Measurements from ENCODE around the gene DENND1A.

Gene DENND1A

DNA sequence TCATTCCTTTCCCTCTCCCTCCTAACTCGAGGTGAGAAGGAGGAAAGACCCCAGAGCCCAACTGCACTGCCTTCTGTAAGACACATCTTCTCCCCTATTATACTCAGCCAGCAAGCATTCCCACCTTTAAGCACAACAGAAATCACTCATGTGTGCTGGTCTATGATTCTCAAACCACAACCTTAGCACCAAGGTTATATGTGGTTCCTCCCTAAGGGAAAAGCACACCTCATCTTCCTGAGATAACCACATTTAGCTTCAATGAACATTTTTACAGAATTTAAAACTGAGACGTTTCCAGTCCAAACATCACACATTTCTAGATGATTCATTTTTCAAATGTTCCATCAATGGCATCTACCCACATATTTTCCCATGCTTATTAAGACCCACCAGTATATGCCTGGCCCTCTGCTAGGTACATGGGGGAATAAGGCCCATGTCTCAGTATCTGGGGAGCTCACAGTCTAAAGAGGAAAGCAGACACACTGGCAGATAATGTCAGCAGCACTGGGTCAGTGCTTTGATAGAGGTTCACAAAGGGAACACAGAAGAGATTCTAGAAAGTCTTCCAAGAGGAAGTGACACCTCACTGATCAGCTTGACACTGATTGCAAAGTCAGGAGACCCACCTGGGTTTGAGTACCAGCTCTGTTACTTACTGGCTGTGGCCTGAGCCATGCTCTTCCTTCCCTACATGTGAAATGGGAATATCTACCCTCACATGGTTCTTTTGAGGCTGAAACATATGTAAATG, 245.4 kb downstream of the DENND1A start:
- no peak for DNase-seq (ENCODE audit: low read depth)

DNA sequence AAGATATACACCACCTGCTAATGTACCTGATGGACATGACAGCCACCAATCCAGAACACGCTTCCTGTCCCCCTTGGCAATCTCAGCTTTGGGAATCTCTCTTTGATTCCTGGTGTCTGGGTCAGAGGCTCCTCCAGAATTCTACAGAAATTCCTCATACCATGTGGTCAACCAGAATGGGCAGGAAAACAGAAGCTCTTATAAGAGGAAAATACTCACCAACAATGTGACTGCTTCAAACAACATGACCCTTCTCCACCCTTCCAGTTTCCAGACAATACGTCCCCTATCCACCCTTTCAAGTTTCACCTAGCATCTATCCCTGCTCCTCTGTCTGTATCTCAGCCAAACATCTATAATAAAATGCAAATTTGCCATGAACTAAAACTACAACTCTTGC, 247.2 kb downstream of the DENND1A start:
- DNase-seq (ENCODE audit: low read depth) = no peak

DNA sequence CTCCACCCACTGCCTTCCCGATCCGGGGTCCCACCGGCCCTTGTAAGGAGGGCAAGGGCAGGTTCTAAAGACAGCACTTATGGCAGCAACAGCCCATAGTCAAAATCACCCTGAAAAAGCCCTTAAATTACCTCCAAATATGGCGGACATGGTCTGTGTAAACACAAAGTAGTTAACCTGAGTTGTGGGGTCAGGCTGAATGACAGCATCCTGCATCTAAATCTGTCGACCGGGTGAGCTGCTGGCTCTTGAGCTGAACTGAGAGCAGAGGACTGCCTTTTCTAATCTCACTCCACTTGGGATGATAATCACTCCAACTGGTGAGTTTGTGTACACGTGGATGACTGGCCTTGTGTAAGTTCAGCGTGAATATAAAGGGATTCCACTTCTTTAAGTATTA, 249.6 kb downstream of the DENND1A start:
- DNase-seq (ENCODE audit: low read depth) = no peak

DNA sequence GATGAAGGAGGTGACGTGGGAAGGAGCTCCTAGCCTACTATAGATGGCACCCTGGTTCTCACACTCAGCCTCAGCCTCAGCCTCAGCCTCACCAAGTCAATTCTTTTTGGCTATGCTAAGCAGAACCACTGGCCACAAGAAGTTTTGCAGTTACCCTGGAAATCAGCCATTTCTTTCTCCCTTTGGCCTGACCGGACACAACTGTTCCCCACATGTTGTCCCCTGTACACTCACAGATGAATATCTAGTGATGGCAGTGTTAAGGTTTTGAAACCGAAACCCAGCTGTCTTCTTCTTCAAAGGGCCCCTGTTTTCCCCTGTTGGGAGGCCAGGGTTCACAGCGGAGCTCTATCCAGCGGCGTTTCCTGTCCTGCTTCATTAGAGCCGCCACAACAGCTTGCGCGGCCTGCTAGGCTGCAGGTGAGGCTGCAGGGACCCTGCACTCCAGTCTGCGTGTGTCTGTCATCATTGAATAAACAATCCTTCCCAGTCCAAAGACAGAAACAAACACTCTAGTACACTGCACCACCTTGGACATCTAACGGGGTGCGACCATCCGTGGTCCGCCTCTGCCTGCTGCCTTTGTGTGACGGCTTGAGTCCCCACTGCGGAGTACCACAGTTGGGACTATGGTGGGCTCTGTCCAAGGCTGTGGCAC, 250.5 kb downstream of the DENND1A start:
- no peak for DNase-seq (ENCODE audit: low read depth)

DNA sequence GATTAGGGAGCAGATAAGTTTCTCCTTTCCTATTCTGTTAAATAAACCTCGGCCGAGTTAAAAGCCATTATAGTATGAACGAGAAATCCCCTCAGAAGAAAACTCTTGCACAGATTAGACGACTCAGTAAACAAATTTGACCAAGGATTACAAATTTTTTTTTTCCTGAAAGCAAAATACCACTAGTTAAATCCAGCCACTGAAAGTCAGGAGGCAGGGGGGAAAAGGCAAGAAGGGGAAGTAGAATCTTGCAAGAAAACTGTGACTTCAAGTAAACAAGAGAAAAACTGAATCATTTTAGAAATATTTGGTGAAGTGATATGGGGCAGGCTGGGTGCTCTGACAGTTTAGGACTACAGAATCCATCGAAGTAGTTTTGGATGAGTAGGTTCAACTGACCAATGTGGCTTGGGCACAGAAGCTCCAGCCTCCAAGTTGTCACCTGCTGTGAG, 251.0 kb downstream of the DENND1A start:
- no peak for DNase-seq (ENCODE audit: low read depth)

DNA sequence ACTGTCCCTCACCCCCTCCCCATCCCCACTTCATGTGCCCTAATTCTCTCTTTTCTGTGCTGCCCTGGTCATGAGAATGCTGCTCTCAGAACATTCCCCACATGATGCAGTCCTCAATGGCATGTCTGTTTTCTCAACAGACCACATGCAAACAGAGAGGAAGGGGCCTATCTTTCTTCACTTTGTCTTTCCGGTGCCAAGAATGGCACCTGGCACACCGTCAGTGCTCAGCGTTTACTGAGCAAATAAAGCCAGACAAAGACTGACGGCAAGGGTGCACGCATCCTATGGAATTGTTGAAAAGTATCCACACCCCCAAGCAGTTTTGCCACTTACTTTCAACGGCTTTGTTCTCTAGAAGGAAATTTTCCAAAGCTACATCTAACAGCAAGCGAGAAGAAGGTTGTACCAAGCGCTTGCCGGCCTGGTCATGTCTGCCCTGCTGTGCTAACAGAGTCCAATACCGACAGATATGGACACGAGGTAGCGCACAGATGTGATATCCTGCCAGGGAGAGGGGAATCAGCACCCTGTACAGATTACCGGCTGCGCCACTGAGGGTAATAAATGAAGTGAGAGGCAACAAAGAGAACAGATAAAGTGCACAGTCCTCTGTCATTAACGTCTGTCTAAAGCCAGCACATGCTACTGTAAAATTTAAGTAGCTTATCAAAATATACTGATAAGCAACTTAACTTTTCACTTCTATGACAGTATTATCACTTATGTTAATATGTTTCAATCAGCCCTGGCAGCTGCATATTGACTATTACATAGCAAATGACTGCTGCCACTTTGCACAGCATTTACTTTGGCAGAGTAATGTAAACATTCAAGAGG, 251.7 kb downstream of the DENND1A start:
- no peak for DNase-seq (ENCODE audit: low read depth)

DNA sequence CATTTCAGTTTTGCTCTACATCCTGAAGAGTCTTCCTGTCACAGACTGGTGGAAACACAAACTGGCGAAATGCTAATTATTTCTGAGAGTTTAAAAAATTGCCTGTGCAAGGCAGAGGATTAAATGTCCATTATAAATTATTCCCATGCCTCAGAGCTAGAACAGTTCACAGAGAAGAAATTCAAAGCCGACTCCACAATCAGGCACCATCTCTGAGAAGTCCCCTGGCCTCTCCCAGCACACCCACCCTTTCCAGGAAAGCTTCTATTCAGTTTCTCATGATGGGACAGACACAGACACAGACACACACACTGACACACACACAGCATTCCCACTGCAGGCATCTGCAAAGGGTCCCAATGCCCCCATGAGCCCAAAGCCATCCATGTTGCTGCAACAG, 253.1 kb downstream of the DENND1A start:
- DNase-seq (ENCODE audit: low read depth) = no peak

DNA sequence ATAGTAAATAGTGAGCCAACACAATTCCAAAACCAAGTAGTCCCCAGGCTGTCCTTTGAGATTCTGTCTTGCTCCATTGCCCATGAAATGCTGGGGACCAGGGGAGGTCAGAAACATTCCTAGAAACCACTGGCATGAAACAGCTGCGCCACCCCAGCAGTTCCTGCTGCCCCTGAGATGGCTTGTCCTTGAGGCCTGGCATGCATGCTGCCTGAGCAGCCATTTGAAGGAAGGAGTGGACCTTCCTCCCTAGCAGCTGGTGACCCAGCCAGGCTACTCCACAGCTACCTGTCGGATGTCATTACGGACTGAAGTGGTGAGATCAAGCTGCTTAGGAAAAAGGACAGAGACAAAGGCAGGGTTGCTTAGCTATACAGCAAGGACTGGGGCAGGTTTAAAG, 260.6 kb downstream of the DENND1A start:
- no peak for DNase-seq (ENCODE audit: low read depth)

DNA sequence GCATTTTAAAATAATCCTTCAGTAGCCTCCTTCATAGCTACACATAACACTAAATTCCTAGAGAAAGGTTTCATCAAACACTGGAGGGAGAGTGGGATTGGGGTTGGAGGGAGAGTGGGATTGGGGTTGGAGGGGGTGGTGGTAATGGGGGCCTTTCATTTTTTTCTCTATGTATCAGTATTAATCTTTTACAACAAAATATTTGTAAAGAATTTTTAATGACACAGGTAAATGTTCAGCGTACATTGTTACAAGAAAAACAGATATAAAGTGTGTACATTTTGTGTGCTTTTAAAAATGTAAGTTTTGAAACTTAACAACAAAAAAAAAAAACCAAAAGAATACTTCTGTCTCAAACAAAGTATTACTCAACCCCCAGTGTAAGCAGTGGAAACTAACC, 266.4 kb downstream of the DENND1A start:
- DNase-seq (ENCODE audit: low read depth) = no peak

DNA sequence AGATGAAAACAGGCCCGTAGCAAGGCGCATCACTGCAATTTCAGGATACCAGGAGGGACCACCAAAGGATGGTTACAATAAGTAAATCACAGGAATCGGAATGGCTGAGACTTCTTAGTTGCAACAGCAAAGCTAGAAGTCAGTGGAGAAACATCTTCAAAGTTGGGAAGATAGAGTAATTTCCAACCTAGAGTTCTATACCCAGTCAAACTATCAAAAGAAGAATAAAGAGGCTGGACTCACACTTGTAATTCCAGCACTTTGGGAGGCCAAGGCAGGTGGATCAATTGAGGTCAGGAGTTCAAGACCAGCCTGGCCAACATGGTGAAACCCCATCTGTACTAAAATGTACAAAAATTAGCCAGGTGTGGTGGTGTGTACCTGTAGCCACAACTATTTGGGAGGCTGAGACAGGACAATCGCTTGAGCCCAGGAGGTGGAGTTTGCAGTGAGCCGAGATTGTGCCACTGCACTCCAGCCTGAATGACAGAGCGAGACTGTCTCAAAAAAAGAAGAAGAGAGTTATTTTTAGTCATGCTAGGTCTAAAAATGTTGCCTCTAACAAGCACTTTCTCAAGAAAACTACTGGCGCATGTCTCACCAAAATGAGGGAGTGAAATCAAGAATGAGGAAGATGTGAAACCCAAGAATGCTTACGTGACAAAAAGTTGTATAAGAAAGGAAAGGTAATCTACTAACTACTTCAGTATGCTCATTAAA, 267.7 kb downstream of the DENND1A start:
- no peak for DNase-seq (ENCODE audit: low read depth)

DNA sequence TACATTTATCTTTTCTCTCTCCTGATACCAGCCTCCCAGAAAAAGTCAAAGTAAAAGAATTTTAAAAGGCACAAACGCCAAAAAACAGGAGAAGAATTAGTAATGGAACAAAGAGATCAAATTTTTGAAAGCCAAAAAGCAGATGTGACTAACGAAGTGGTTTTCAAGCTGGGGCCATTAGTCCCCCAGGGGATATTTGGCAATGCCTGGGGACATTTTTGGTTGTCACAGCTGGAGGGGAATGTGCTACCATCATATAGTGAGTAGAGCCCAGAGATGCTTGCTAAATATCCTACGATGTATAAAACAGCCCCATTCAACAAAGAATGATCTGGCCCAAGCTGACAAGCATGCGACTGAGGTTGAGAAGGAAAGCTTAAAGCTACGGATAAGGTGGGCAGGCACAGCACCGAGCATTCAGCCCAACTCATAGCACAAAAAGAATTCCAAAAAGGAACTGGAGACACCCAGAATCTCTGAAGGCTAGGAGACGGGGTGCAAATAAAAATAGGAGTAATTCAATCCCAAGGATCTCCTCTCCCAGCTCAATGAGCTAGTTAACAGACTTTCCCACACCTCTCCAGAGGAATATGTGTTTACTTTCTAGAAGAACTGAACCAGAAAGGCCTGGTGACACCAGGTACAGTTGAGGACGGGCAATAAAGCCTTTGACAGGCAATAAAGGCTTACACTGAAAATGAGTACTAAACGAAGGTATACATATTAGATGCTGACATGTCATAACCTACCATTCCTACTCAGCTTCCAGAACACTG, 269.0 kb downstream of the DENND1A start:
- no peak for DNase-seq (ENCODE audit: low read depth)

DNA sequence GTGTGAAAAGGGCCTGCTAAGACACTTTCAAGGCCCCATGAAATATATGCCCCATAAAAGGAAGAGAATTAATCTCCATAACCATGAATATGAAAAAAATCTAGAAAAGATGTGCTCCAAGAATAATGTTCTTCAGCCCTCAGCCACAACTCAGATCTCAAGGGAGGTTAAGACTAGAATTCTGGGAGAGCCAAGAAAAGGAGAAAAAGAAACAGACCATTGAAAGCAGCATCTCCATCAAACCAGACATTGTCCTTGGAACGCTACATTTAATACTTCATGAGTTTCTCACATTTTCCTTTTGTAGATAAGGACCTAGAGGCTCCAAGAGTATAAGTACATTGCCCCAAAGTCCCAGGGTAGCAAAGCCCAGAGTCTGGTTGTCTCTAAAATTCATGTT, 270.6 kb downstream of the DENND1A start:
- DNase-seq (ENCODE audit: low read depth) = no peak

DNA sequence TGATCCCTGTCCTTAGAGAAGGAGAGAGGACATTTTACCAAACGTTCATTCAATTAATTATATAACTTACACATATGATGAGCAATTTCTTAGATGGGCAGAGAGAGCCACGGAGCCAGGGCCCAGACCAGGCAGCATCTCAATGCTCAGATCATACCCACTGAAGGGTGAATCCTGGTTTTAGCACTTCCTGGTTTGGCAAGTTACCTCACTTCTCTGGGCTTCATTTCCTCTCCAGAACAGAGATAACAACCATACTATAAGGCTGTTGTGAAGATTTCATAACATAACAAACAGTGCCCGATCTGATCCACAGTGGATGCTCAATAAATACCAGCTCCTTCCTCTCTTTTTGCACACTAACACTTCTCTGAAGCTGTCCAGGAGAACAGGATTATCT, 271.1 kb downstream of the DENND1A start:
- DNase-seq (ENCODE audit: low read depth) = no peak

DNA sequence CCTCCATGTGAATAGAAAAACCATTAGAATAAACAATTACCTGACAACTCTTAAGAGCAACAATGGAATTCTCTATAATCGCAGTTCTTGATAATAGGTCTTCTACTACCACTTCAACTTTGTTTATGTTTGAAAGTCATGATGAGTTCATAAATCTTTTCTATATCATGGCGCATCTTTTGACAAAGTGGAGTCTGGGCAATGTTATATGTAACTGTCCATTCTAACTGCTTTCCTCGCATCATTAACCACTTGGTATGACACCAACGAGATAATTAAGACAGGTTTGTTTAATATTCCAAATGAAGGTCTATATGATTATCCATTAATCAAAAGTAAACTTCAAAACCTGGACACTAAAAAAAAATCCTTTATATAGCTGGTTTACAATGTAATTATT, 272.0 kb downstream of the DENND1A start:
- no peak for DNase-seq (ENCODE audit: low read depth)

DNA sequence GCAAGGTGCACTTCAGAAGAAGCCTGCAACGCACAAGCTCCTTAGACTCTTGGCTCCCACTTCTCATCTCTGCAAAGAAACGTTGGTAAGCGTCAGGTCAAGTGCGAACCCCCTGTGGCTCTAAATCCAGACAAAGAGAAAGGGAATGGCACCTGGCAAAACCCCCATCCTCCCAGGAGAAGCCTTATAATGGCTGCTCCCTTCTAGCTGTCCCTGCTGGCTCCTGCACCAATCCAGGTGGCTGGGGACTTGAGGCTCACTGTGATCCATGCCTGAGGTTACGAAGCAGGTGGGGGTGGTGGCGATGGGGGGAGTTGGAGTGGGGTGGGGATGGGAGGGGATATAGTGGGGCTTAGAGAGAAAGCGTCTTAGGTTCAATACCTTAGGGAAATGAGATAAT, 272.8 kb downstream of the DENND1A start:
- DNase-seq (ENCODE audit: low read depth) = no peak

DNA sequence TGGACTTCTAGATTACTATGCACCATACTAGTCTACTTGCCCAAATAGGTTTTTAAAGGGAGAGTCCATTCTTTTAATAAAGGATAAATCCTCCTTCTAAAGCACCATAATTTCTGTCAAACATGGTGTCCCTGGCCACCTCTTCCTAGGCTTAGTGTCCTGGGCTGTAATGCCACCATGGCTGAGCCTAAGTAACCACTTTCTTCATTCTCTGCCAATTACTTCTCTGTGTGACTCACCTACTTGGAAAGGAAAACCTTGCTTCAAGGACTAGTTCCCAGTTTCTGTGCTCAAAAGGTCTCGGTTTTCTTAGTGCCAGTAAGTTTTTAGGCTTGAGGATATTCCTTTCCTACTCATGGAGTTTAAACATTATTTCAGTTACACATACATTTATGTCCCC, 273.4 kb downstream of the DENND1A start:
- DNase-seq (ENCODE audit: low read depth) = no peak

DNA sequence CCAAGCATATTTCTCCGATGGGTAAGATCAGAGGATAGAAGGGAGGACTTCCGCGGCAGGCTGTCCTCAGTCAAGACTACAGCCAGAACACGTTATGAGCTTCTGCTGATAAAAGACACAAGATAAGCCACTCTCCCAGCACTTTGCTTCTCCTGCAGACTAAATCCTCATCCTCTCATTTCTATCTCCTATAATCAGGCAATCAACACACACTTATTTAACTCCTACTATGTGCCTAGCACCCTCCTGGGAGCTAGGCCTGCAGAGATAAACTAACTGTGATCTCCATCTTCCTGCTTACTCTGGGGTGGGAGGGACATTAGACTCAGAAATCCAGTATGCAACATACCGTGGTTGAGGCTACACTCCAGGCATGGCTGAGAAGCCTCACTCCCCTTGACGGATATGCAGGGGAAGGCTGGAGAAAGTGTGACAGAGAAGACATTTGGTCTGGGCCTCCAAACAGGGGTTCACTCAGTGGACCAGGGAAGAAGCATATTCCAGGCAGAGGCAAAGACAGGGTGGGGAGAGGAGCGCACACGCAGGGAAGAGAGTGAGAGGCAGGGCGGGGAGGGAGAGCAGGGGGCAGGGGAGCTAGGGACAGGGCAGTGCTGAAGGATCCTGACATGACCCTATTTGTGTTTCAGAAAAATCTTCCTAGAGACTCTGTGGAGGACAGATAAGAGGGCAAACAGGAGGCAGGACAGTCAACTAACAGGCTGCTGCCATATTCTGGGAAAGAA, 274.1 kb downstream of the DENND1A start:
- DNase-seq (ENCODE audit: low read depth) = no peak

DNA sequence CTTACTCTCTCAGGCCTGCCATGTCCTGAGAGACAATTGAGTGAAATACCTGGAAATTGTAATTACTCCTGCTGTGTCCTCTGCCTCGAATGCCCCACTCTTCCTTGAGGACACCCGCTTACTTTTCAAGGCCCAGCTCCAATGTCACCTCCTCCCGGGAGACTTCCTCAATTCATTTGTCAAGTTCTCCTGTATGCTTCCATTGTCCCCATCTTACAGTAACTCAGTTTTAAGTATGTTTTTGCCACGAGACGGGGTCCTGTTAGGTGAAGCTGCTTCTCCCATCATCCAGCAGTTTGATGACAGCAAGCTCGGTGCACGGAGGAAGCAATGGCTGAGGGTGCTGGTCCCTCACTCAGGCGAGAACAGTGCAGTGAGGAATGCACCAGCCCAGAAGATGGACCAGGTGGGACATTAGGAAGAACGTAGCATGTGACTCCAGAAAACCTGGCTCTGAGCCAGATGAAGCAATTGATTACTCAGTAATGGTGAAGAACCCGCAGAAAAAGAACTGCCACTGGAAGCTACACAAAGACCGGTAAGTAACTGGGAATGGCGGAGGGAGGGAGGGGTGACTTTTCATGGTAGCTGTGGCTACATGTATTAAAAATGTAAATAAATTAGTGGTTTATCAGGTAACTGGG, 274.8 kb downstream of the DENND1A start:
- no peak for DNase-seq (ENCODE audit: low read depth)

DNA sequence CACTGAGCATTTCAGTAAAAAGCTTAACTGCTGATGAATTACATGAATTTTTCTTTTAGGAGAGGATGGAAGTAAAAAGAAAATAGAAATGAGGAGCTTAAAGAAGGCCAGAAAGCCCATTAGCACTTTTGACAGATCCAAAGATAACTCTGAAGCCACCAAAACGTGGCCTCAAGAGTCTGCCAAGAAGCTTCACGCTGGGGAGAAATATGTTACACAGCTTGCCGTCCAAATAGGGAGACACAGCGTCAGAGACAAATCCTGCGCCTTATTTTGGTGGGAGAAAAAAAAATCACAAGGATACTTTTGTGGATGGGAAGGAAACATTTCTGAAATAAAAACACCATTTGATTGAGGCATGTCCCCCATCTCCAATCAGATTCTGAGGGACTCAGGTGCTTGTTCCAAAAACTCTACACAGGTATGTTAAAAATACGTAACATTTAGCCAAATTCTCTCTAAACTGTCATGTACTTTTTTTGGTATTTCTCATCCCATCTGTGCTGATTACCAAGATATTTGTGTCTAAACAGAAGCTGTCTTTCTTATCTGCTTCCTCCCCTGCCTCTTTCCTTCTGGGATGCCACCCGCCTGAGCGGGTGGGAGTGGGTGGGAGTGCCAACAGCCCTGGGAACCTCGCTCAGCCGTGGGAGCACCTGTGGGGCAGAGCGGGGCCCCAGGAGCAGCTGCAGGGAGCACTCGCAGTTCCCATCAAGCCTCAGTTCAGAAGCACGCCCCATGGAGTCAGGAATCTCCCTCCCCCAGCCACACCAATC, 275.5 kb downstream of the DENND1A start:
- no peak for DNase-seq (ENCODE audit: low read depth)

Measured in fibroblast of the conjunctiva (primary cell).